ENCODE measurements around the gene ERBB2. TPM values are rescaled to one million over a fixed set of nuclear protein-coding genes. Genes with fewer than 3 reads are reported as not detected.

ERBB2 gene
- total RNA-seq, 1 donor from 2014 or later: 52.1 TPM

DNA sequence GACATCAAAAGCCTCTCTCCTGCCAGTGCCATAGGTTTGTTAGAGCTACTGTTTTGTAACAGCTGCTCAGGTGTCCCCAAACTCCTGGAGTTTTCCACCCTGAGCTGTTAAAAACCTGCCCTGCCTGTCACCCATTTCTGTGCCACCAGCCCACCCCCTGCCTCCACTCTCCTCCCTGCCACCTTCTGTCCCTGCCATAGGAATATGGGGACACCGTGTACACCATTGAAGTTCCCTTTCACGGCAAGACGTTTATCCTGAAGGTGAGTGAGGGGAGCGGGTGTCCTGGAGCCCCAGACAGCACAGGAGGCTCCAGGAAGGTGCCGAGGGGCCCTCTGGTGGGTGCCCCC is 39.9 kb upstream of the ERBB2 start:
- no peak for DNase-seq (ENCODE audit: extremely low spot score in 2 of 2)
- Histone ChIP-seq H3K9me3 (no peaks in the 10 kb centered on the region), H3K4me1 (peaks cover 45% of the 10 kb centered on the region), H3K36me3 (peaks cover 0 to 42% of the 10 kb centered on the region in 2 donors), H3K27me3 (no peaks in the 10 kb centered on the region), H3K4me3 (no peak overlapping the region), H3K27ac (peak overlapping the region; percentile 40)
- intact Hi-C loops (cut with DNase I): no loop called here
- TF ChIP-seq POLR2A (IDR thresholded peaks at IDR 0.05) (no peak), POLR2AphosphoS5 (IDR thresholded peaks at IDR 0.05; ENCODE audit: insufficient read depth in 1 of 2, low read depth in 1 of 2) (no peak)
- TF ChIP-seq, protein P1, sequence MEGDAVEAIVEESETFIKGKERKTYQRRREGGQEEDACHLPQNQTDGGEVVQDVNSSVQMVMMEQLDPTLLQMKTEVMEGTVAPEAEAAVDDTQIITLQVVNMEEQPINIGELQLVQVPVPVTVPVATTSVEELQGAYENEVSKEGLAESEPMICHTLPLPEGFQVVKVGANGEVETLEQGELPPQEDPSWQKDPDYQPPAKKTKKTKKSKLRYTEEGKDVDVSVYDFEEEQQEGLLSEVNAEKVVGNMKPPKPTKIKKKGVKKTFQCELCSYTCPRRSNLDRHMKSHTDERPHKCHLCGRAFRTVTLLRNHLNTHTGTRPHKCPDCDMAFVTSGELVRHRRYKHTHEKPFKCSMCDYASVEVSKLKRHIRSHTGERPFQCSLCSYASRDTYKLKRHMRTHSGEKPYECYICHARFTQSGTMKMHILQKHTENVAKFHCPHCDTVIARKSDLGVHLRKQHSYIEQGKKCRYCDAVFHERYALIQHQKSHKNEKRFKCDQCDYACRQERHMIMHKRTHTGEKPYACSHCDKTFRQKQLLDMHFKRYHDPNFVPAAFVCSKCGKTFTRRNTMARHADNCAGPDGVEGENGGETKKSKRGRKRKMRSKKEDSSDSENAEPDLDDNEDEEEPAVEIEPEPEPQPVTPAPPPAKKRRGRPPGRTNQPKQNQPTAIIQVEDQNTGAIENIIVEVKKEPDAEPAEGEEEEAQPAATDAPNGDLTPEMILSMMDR (IDR thresholded peaks at IDR 0.05): no peak

DNA sequence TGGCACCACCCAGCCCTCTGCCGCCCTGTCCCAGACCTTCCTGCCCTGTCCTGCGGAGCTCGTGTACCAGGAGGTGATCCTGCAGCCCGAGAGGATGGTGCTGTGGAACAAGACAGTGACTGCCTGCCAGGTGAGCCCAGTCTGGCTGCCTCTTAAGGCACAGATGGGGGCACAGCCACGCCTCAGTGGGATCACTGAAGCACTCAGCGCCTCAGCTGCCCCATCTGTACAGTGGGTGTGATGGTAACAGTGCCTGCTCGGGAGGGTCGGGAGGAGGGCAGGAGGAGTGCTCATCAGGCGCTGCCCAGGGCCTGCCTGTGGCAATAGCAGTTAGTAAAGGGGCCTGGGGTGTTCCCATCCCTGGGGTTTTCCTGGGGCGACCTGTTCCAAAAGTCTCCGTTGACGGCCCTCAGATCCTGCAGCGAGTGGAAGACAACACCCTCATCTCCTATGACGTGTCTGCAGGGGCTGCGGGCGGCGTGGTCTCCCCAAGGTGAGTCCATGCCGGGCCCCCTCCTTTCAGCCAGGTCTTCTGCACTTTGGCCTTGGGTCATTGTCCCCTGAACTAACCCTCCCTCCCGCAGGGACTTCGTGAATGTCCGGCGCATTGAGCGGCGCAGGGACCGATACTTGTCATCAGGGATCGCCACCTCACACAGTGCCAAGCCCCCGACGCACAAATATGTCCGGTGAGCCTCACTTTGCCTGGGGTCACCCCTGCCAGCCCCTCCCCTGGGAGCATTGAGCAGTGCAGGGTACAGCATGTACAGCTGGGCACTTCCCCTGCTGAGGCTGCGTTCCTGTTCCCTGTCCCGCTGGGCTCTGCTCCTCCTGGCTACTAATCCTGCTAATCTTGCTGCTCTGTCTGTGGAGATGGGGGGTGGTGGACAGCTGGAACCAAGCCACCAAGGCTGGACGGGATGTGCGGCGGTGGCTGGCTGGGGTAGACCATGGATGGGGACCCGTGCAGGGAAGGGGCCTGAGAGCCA is 39.2 kb upstream of the ERBB2 start:
- Histone ChIP-seq H3K36me3 (peaks cover 0 to 42% of the 10 kb centered on the region in 2 donors), H3K4me3 (no peak overlapping the region), H3K9me3 (no peaks in the 10 kb centered on the region), H3K27me3 (no peaks in the 10 kb centered on the region), H3K27ac (peak overlapping the region; percentile 40), H3K4me1 (peaks cover 48% of the 10 kb centered on the region)
- TF ChIP-seq POLR2A (IDR thresholded peaks at IDR 0.05) (no peak), POLR2AphosphoS5 (IDR thresholded peaks at IDR 0.05; ENCODE audit: insufficient read depth in 1 of 2, low read depth in 1 of 2) (no peak)
- TF ChIP-seq, protein P1 (IDR thresholded peaks at IDR 0.05): no peak
- no peak for DNase-seq (ENCODE audit: extremely low spot score in 2 of 2)
- intact Hi-C loops (cut with DNase I): no loop called here

DNA sequence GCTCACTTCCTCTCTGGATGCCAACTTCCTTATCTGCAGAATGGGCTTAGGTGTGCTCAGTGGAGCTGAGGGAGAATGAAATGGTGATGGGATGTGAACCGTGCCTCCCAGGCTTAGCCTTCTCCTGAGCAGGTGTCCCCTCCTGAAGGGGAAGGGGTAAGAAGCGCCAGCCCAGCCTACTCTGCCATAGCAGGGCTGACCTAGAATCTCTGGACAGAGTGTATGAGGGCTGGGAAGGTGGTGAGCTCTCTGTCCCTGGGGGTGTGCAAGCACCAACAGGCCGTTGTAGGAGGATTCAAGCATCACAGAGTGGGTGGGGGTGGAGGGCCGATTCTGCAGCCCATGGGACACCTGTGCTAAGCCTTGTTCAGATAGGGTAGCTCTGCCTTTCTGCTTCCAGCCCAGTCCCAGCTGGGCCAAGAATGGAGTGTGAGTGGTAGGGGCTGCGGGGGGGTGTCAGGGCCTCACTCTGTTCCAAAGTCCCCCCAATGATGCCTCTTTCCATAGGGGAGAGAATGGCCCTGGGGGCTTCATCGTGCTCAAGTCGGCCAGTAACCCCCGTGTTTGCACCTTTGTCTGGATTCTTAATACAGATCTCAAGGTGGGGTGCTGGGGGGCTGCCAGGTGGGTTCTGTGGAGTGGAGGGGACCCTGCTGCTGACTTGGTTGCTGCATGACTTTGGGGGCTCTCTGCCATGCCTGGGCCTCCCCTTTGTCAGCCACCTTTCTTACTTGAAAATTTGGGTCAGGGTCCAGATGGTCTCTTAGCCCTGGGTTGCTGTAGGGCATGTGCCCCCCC is 37.9 kb upstream of the ERBB2 start:
- H3K27me3 ChIP-seq: no peaks in the 10 kb centered on the region
- intact Hi-C loops (cut with DNase I): no loop called here
- peaks cover 0 to 32% of the 10 kb centered on the region in 2 donors for H3K36me3 ChIP-seq
- TF ChIP-seq, protein P1 (IDR thresholded peaks at IDR 0.05): no peak
- TF ChIP-seq POLR2A (IDR thresholded peaks at IDR 0.05) (no peak), POLR2AphosphoS5 (IDR thresholded peaks at IDR 0.05; ENCODE audit: insufficient read depth in 1 of 2, low read depth in 1 of 2) (no peak)
- no peak overlapping the region for H3K4me3 ChIP-seq
- peak overlapping the region; percentile 32 for H3K27ac ChIP-seq
- no peaks in the 10 kb centered on the region for H3K9me3 ChIP-seq
- DNase-seq (ENCODE audit: extremely low spot score in 2 of 2): no peak
- H3K4me1 ChIP-seq: peaks cover 57% of the 10 kb centered on the region

DNA sequence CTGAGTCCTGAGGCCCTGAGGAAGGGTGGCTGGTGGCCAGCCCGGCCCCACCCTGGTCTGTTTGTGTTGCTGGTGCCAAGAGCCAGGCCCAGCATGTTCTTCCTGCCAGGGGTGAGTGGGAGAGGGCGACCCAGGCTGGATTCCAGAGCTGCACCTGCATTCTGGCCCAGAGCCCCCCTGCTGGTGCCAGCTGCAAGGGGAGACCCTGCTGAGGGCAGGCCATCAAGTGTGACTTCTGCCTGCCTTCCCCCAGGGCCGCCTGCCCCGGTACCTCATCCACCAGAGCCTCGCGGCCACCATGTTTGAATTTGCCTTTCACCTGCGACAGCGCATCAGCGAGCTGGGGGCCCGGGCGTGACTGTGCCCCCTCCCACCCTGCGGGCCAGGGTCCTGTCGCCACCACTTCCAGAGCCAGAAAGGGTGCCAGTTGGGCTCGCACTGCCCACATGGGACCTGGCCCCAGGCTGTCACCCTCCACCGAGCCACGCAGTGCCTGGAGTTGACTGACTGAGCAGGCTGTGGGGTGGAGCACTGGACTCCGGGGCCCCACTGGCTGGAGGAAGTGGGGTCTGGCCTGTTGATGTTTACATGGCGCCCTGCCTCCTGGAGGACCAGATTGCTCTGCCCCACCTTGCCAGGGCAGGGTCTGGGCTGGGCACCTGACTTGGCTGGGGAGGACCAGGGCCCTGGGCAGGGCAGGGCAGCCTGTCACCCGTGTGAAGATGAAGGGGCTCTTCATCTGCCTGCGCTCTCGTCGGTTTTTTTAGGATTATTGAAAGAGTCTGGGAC is 37.1 kb upstream of the ERBB2 start:
- no peak overlapping the region for H3K4me3 ChIP-seq
- H3K27me3 ChIP-seq: no peaks in the 10 kb centered on the region
- H3K27ac ChIP-seq: peak overlapping the region; percentile 6
- peaks cover 0 to 31% of the 10 kb centered on the region in 2 donors for H3K36me3 ChIP-seq
- DNase-seq (ENCODE audit: extremely low spot score in 2 of 2): no peak
- H3K9me3 ChIP-seq: no peaks in the 10 kb centered on the region
- intact Hi-C loops (cut with DNase I): no loop called here
- H3K4me1 ChIP-seq: peaks cover 65% of the 10 kb centered on the region
- TF ChIP-seq POLR2A (IDR thresholded peaks at IDR 0.05) (no peak), POLR2AphosphoS5 (IDR thresholded peaks at IDR 0.05; ENCODE audit: insufficient read depth in 1 of 2, low read depth in 1 of 2) (no peak)
- TF ChIP-seq, protein P1 (IDR thresholded peaks at IDR 0.05): no peak

All from vagina (tissue), 2 donors.